ENCODE measurements around the gene EXOC3L4. TPM values are rescaled to one million over a fixed set of nuclear protein-coding genes. Genes with fewer than 3 reads are reported as not detected.

Gene EXOC3L4
- total and polyA plus RNA-seq, 9 of the 15 experiments (the other 6 are each of a cell fraction or from before 2014, with no cell fraction given) = 0.10 to 6.7 (median 0.98) TPM; not detected in 1

- TF ChIP-seq RBM14 (IDR thresholded peaks at IDR 0.05; ENCODE audit: borderline replicate concordance, insufficient read depth, low read depth, low read length) (no peak), EP400 (IDR thresholded peaks at IDR 0.05) (peak; percentile 69), ZBTB12 (CRISPR knock-in tag; IDR thresholded peaks at IDR 0.05) (0 out of 2 replicates have a peak, but pooled peaks have one; percentile 18), U2AF2 (optimal IDR thresholded peaks at IDR 0.05; ENCODE audit: low read depth, low read length) (no peak), TFE3 (CRISPR knock-in tag; IDR thresholded peaks at IDR 0.05) (no peak), ELF2 (CRISPR knock-in tag; IDR thresholded peaks at IDR 0.05) (no peak), ZNF165 (CRISPR knock-in tag; IDR thresholded peaks at IDR 0.05; ENCODE audit: borderline replicate concordance) (no peak), HDAC1 (IDR thresholded peaks at IDR 0.05) (peak in 1 of 2 experiments; percentile 55; a peak in 2 of 4 replicates), ZBTB7A (IDR thresholded peaks at IDR 0.05; ENCODE audit: borderline replicate concordance, control insufficient read depth, low read depth, low read length) (peak; percentile 34; the same call in 1 of the 2 replicates), MEF2D (tag; conservative IDR thresholded peaks at IDR 0.05; ENCODE audit: low read depth) (0 out of 2 replicates have a peak, but pooled peaks have one; percentile 50), ZNF197 (CRISPR knock-in tag; IDR thresholded peaks at IDR 0.05; ENCODE audit: low read depth) (no peak; the same call in 1 of the 2 replicates), NFE2 (IDR thresholded peaks at IDR 0.05; ENCODE audit: low read depth) (peak; percentile 83), SMARCA4 (IDR thresholded peaks at IDR 0.05) (peak; percentile 68), NFXL1 (CRISPR knock-in tag; IDR thresholded peaks at IDR 0.05) (no peak), MLX (CRISPR knock-in tag; conservative IDR thresholded peaks at IDR 0.05) (no peak), ERF (CRISPR knock-in tag; IDR thresholded peaks at IDR 0.05) (peak; percentile 45; the same call in 1 of the 2 replicates), SRSF7 (optimal IDR thresholded peaks at IDR 0.05; ENCODE audit: low read depth, low read length) (no peak), MTA1 (IDR thresholded peaks at IDR 0.05; ENCODE audit: borderline replicate concordance) (0 out of 2 replicates have a peak, but pooled peaks have one; percentile 20), BRD9 (IDR thresholded peaks at IDR 0.05; ENCODE audit: low read depth, partially characterized antibody) (no peak), MCM3 (IDR thresholded peaks at IDR 0.05) (no peak), TOE1 (IDR thresholded peaks at IDR 0.05; ENCODE audit: borderline replicate concordance) (peak; percentile 54; the same call in 1 of the 2 replicates), TOE1 (CRISPR knock-in tag; IDR thresholded peaks at IDR 0.05; ENCODE audit: borderline replicate concordance, low read depth) (no peak), E2F4 (CRISPR knock-in tag; IDR thresholded peaks at IDR 0.05; ENCODE audit: low read depth) (no peak)
These were observed 42.1 kb downstream of the EXOC3L4 start (continued) for GRCh38 chr14:103136388-103137271.
